ENCODE data around the gene DGKE. TPM values are rescaled to one million over a fixed set of nuclear protein-coding genes. Genes with fewer than 3 reads are reported as not detected.

The DGKE gene
- total RNA-seq, 1 experiment from 2014 or later = 3.1 TPM

DNA sequence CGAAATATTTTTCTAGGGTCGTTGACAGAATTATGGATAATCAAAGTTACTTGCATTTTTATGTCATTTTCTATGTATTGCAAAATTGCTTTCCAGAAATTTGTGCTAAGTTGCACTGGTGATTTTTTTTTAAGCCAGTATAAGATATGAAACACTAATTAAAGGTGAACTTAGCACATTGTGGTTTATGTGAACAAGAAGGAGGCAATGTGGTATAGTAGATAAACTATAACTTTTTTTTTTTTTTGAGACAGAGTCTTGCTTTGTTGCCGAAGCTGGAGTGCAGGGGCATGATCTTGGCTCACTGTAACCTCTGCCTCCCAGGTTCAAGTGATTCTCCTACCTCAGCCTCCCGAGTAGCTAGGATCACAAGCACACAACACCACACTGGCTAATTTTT lies 13.2 kb downstream of the DGKE start:
- DNase-seq (ENCODE audit: low read depth) = no peak

- no peak for DNase-seq (ENCODE audit: low read depth)
Measured at GRCh38 chr17:56849131-56849530, 15.2 kb downstream of the DGKE start.

DNA sequence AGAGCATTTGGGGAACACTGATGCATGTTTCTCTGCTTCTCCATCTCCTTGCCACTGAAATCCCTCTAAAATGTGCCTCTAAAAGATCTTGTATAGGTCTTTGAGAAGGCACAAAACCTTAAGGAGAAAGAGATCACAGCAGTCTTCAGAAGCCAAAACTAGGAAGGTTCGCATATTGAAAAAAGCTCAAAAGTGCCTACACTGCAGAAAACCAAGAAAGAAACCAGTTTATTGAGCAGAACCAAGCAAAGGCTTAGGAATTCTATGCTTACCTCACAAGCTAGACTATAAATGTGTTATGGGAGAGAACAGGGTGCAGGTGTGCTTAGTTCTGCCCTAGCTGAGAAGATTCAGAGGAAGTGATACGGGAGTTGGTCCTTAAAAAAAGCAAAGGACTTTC lies 16.6 kb downstream of the DGKE start:
- DNase-seq (ENCODE audit: low read depth) = no peak

DNA sequence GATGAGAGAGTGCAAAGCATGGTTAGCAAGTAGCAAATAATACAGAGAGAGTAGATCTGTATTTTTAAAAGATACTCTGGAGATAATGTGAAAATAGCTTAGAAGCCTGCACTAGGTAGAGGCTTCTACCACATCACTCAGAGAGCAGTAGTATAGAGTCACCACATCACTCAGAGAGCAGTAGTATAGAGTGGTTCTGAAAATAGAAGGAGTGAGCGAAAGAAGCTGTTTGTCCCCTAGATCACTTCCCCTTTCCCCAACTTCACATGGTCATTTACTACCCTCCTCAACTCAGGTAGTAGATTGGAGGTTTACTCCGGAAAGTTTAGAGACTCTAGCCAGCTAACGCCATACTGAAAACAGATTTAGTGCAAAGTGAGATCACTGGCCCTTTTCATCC lies 17.1 kb downstream of the DGKE start:
- no peak for DNase-seq (ENCODE audit: low read depth)

DNA sequence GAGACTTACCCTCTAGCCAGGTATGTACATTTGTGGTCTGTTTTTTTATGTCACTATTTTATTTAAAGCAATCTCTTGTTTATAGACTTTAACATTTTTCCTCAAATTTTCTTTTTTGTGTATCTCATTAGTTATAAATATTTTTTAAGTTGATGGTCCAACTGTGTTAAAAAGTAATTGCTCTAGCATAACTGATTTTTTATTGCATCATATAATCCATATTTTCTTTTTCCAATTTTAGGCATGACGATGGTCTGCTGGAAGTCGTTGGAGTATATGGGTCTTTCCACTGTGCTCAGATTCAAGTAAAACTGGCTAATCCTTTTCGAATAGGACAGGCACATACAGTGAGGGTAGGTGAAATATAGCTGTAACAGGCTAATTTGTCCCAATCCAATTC lies 27.9 kb downstream of the DGKE start:
- DNase-seq (ENCODE audit: low read depth) = no peak

GRCh38 chr17:56863974-56864373 lies 30.0 kb downstream of the DGKE start:
- DNase-seq (ENCODE audit: low read depth) = no peak

GRCh38 chr17:56866076-56866475 lies 32.1 kb downstream of the DGKE start:
- no peak for DNase-seq (ENCODE audit: low read depth)

GRCh38 chr17:56866496-56866895 lies 32.5 kb downstream of the DGKE start:
- peak; percentile 10 for DNase-seq (ENCODE audit: low read depth)

- no peak for DNase-seq (ENCODE audit: low read depth)
Measured at GRCh38 chr17:56867948-56868376, 34.0 kb downstream of the DGKE start.

DNA sequence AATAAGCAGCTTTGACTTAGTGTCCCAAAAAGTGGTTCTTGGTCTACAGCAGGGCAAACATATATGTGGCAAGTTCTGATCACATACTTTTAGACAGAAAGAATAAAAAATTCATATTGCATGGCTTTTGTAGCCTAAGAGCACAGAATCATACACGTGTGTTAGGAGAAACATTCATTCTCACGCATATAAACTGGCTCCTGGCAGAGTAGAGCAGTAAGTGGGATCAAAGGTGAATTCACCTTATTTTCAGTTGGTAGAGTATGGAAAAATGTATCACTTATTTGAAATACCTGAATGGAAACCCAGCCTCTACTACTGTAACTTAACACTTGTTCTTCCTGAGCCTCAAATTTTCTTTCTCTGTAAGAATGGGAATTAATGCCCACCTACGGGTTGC lies 34.8 kb downstream of the DGKE start:
- no peak for DNase-seq (ENCODE audit: low read depth)

- no peak for DNase-seq (ENCODE audit: low read depth)
Measured at GRCh38 chr17:56870081-56870651, 36.2 kb downstream of the DGKE start.

- DNase-seq (ENCODE audit: low read depth) = no peak
Measured at GRCh38 chr17:56876766-56877179, 42.8 kb downstream of the DGKE start.

GRCh38 chr17:56879280-56879679 lies 45.3 kb downstream of the DGKE start:
- DNase-seq (ENCODE audit: low read depth) = no peak

- no peak for DNase-seq (ENCODE audit: low read depth)
Measured at GRCh38 chr17:56880133-56880532, 46.2 kb downstream of the DGKE start.

DNA sequence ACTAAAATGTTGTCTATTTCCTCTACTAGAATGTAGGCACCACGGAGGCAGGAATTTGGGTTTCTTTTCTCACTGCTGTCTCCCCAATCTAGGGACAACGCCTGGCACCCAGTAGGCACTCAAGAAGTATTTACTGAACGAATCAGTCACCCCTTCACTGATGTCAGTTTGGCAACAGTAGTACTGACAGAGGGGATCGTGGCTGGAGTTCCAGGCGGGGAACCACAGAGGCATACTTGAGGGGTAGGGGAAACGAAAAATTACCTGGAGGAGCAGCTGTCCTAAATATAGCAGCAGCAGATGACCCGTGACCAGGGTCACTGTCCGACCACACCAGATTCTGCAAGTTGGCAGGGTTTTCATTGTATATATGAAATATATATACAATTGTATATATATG lies 46.6 kb downstream of the DGKE start:
- DNase-seq (ENCODE audit: low read depth) = no peak

GRCh38 chr17:56881685-56882295 lies 47.8 kb downstream of the DGKE start:
- DNase-seq (ENCODE audit: low read depth) = no peak

DNA sequence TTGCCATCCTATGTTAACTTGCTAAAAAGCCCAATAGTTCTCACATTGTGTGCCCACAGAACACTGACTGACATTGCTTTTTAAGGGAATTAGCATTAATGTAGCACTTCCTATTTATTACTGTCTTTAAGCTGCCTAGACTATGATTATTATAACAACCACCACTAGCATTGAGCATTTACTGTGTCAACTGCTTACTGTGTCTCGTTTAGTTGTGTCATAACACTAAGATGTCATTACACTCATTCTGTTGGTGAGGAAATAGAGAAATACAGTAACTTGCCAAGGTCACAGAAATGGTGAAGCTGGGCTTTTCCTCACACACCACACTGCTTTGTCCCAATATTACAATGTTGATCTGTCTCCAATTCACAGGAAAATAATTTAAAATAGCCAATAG lies 49.7 kb downstream of the DGKE start:
- DNase-seq (ENCODE audit: low read depth) = no peak

GRCh38 chr17:56884483-56885311 lies 50.7 kb downstream of the DGKE start:
- no peak for DNase-seq (ENCODE audit: low read depth)

DNA sequence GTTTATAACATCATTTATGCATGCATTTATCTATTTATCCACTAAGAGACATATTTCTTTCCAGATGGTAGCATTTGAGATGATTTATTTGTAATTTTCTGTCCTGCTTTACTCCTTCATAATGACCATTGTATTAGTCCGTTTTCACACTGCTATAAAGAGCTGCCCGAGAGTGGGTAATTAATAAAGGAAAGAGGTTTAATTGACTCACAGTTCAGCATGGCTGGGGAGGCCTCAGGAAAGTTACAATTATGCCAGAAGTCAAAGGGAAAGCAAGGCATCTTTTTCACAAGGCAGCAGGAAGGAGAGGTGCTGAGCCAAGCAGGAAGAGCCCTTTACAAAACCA lies 51.3 kb downstream of the DGKE start:
- no peak for DNase-seq (ENCODE audit: low read depth)

GRCh38 chr17:56886288-56886731 lies 52.4 kb downstream of the DGKE start:
- no peak for DNase-seq (ENCODE audit: low read depth)

- DNase-seq (ENCODE audit: low read depth) = no peak
Measured at GRCh38 chr17:56887105-56887504, 53.2 kb downstream of the DGKE start.

- DNase-seq (ENCODE audit: low read depth) = no peak
Measured at GRCh38 chr17:56887552-56888467, 53.9 kb downstream of the DGKE start.

All from RPMI7951 (cell line).